ENCODE data around the gene SEMA3C. TPM values are rescaled to one million over a fixed set of nuclear protein-coding genes. Genes with fewer than 3 reads are reported as not detected.

SEMA3C gene
- total RNA-seq, 1 donor from 2014 or later = 34.8 TPM

GRCh38 chr7:80879849-80880248 lies 39.0 kb downstream of the SEMA3C start:
- H3K36me3 ChIP-seq = no peaks in the 10 kb centered on the region
- intact Hi-C loops (cut with DNase I) = no loop called here
- no peaks in the 10 kb centered on the region for H3K9me3 ChIP-seq
- DNase-seq = no peak
- no peaks in the 10 kb centered on the region for H3K27me3 ChIP-seq (ENCODE audit: low read depth)
- no peak overlapping the region for H3K4me3 ChIP-seq
- ATAC-seq = no peak
- no peak overlapping the region for H3K27ac ChIP-seq
- peaks cover 5% of the 10 kb centered on the region for H3K4me1 ChIP-seq
- no peak for TF ChIP-seq CTCF (IDR thresholded peaks at IDR 0.05)

GRCh38 chr7:80876894-80877414 lies 41.9 kb downstream of the SEMA3C start:
- TF ChIP-seq CTCF (IDR thresholded peaks at IDR 0.05) = no peak
- Histone ChIP-seq H3K36me3 (no peaks in the 10 kb centered on the region), H3K4me3 (no peak overlapping the region), H3K9me3 (no peaks in the 10 kb centered on the region), H3K27me3 (ENCODE audit: low read depth) (no peaks in the 10 kb centered on the region), H3K27ac (no peak overlapping the region), H3K4me1 (no peaks in the 10 kb centered on the region)
- ATAC-seq (no peak), DNase-seq (no peak)
- intact Hi-C loops (cut with DNase I) = no loop called here

GRCh38 chr7:80875537-80876120 lies 43.2 kb downstream of the SEMA3C start:
- ATAC-seq (no peak), DNase-seq (no peak)
- Histone ChIP-seq H3K27me3 (ENCODE audit: low read depth) (no peaks in the 10 kb centered on the region), H3K36me3 (no peaks in the 10 kb centered on the region), H3K4me3 (no peak overlapping the region), H3K4me1 (no peaks in the 10 kb centered on the region), H3K27ac (no peak overlapping the region), H3K9me3 (no peaks in the 10 kb centered on the region)
- intact Hi-C loops (cut with DNase I) = no loop called here
- no peak for TF ChIP-seq CTCF (IDR thresholded peaks at IDR 0.05)

GRCh38 chr7:80873140-80873539 lies 45.7 kb downstream of the SEMA3C start:
- no peak for DNase-seq
- no peaks in the 10 kb centered on the region for H3K4me1 ChIP-seq
- intact Hi-C loops (cut with DNase I) = no loop called here

GRCh38 chr7:80871228-80871627 lies 47.6 kb downstream of the SEMA3C start:
- H3K4me1 ChIP-seq = no peaks in the 10 kb centered on the region
- H3K27ac ChIP-seq = no peak overlapping the region
- intact Hi-C loops (cut with DNase I) = no loop called here
- H3K4me3 ChIP-seq = no peak overlapping the region
- no peaks in the 10 kb centered on the region for H3K36me3 ChIP-seq
- TF ChIP-seq CTCF (IDR thresholded peaks at IDR 0.05) = no peak
- no peak for ATAC-seq
- no peaks in the 10 kb centered on the region for H3K9me3 ChIP-seq
- DNase-seq = no peak
- no peaks in the 10 kb centered on the region for H3K27me3 ChIP-seq (ENCODE audit: low read depth)

More at GRCh38 chr7:80873140-80873539, 45.7 kb downstream of the SEMA3C start:
- no peak overlapping the region for H3K27ac ChIP-seq
- TF ChIP-seq CTCF (IDR thresholded peaks at IDR 0.05) = no peak
- no peak overlapping the region for H3K4me3 ChIP-seq
- H3K36me3 ChIP-seq = no peaks in the 10 kb centered on the region
- no peak for ATAC-seq
- H3K9me3 ChIP-seq = no peaks in the 10 kb centered on the region
- H3K27me3 ChIP-seq (ENCODE audit: low read depth) = no peaks in the 10 kb centered on the region

Measured in lower lobe of right lung (tissue), 2 donors.